Fibroblast of the aortic adventitia (primary cell): ENCODE data around the gene LMBR1. TPM values are rescaled to one million over a fixed set of nuclear protein-coding genes. Genes with fewer than 3 reads are reported as not detected.

Experiments used
- DNase-seq: peaks from one replicate; pipeline ENCODE4 v3.0.0-alpha.2; 2010; ENCODE audit warnings: low read depth
- H3K4me3 ChIP-seq: 2 replicates; pipeline ENCODE4 v1.5.1; 2011; ENCODE audit warnings: low read depth, mild to moderate bottlenecking, control low read depth, low read length, moderate library complexity
- CTCF ChIP-seq: IDR thresholded peaks from 2 replicates; pipeline ENCODE4 v1.5.1; 2011; ENCODE audit warnings: mild to moderate bottlenecking, low read length, control low read depth, inconsistent platforms; ENCODE audit not compliant: insufficient read depth
- total RNA-seq: library from RNA; depleted of rRNA; stranded (reverse); fragments of >200 nt; gene quantifications from 2 replicates; pipeline ENCODE4 v1.2.3, GENCODE V29; 2012; ENCODE audit warnings: low replicate concordance

LMBR1 gene
- total RNA-seq, 1 donor = 45.3 TPM

DNA sequence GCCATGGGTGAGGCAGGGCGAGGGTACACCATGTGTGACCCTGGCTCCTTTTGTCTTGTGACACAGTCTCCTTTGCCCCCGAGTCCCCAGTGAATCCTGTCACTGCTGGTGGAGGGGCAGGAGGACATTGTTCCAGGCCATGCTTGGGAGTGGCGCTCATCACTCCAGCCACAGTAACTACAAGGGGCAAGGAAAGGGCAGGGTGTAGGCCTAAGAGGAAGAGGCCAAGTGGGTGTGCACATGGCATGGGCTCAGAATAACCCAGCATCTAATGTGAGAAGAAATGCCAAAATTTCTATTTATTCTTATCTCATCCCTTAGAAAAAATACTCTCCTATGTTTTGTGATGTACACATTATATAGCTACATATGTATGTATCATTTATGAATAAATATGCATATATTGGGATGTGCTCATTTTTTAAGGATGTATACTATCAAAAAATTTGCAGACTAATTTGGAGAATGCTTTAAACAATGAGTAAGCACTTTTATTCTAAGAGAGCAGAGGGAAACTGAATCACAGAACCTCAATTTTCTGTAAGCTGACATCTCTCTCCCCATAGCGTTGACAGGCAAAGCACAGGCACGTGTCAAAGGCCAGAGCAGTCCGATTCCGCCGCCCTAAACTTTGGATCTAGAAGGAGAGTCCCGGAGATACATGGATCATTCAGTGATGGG, 215.5 kb downstream of the LMBR1 start:
- TF ChIP-seq CTCF = no peak
- DNase-seq = no peak
- H3K4me3 ChIP-seq = no peak overlapping the region

- no peak for DNase-seq
- TF ChIP-seq CTCF = no peak
- H3K4me3 ChIP-seq = no peak overlapping the region
Observed at GRCh38 chr7:156676263-156676662, 216.7 kb downstream of the LMBR1 start.

DNA sequence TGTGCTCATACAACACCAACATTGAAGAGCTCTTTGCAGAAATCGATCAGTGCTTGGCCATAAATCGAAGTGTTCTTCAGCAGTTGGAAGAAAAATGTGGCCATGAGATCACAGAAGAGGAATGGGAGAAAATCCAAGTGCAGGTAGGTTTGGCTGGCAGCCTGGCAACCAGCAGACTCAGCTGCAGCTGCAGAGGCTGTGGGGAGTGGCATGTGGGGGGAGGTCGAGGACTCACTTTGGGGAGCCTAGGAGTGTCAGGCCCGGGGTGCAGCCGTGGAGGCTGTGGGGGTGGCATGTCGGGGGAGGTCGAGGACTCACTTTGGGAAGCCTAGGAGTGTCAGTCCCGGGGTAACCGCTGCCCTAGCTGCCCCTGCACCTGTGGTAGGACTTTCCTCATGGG, 217.3 kb downstream of the LMBR1 start:
- no peak for TF ChIP-seq CTCF
- DNase-seq = no peak
- no peak overlapping the region for H3K4me3 ChIP-seq

DNA sequence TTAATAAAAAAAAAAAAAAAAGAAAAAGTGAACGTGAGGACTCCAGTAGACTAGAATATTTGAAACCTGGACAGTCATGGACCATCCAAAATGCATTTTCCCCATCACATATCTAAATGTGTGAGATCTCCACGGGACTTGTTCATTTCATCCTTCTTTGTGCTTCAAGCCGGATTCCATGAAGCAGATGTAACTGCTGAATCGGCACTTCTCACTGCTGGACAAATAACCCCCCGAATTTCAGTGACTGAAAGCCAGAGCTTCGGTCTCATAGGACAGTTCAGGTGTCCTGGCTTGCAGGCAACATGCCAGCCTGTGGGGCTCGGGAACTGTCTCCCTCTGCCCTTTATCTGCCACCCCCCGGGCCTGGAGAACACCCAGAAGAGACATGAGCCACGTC, 219.1 kb downstream of the LMBR1 start:
- no peak for DNase-seq
- no peak overlapping the region for H3K4me3 ChIP-seq
- no peak for TF ChIP-seq CTCF

- no peak for TF ChIP-seq CTCF
- no peak for DNase-seq
- H3K4me3 ChIP-seq = no peak overlapping the region
Observed at GRCh38 chr7:156673454-156673853, 219.5 kb downstream of the LMBR1 start.

DNA sequence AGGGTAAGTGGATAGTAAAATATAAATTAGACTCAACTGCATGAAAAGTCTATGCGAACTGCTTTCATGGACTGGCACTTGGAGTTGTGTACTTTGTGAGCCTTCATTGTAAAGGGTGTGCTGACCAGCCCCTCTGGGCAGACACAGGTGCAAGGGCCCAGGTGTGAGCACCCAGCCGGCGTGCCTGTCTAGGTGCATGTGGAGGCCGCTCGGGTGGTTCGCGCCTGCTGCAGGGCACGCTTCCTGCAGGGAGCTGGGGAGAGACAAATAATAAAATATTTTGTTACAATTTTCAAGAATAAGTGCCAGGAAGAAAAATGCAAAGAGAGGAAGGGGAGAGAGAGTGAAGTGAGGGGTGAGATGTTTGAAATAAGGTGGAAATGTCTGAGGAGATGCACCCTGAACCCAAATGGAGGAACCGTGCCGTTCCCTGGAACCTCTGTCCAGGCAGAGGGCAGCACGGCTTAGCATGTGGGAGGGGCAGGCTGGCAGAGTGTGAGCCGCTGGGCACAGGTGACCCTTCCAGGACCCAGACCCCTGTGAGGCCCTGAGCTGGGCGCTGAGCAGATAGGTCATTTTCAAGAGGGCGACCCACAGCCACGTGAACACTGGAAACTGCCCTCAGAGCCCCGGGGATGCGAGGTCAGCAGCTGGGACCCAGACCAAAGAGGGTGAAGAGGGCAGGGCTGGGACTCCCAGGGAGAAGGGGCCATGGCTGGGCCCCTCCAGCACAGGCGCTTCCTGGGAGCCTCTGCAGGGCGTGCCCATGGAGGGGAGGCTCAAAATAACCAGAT, 223.8 kb downstream of the LMBR1 start:
- H3K4me3 ChIP-seq = no peak overlapping the region
- no peak for DNase-seq
- TF ChIP-seq CTCF = no peak
